HTERT RPE-1 (cell line): ENCODE results near the gene TRIML2.

ENCODE experiments used
- in situ Hi-C: fragments of 300-500 bp; cut with MboI; formaldehyde crosslinking; loops from 4 replicates; pipeline ENCODE4 v1.14.3; 2020; ENCODE audit warnings: low sequenced_read_pairs

TRIML2 gene, protein sequence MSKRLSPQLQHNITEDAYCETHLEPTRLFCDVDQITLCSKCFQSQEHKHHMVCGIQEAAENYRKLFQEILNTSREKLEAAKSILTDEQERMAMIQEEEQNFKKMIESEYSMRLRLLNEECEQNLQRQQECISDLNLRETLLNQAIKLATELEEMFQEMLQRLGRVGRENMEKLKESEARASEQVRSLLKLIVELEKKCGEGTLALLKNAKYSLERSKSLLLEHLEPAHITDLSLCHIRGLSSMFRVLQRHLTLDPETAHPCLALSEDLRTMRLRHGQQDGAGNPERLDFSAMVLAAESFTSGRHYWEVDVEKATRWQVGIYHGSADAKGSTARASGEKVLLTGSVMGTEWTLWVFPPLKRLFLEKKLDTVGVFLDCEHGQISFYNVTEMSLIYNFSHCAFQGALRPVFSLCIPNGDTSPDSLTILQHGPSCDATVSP

DNA sequence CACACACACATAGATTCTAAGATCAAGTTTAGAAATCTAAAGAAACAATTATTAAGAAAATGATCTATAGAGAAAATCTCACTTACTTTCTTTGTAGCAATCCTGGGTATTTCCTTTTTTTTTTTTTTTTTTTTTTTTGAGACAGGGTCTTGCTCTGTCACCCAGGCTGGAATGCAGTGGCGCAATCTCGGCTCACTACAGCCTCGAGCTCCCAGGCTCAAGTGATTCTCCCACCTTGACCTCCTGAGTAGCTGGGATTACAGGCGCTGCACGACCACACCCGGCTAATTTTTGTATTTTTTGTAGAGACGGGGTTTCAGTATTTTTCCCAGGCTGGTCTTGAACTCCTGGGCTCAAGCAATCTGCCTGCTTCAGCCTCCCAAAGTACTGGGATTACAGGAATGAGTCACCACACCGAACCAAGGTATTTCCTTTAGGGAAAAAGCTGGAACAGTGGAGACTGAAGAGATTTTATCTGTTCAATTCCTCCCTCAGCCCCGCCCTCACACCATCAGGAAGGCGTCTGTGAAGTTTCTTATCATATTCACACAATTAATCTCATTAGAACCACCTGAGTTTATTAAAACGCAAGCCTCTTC lies at the start of gene TRIML2:
TRIML2 (minus strand) TSS at position 447 of the 599 bp plus-strand sequence. CDS start 4,235 bp downstream, outside the sequence.
- in situ Hi-C loops = no loop called here

DNA sequence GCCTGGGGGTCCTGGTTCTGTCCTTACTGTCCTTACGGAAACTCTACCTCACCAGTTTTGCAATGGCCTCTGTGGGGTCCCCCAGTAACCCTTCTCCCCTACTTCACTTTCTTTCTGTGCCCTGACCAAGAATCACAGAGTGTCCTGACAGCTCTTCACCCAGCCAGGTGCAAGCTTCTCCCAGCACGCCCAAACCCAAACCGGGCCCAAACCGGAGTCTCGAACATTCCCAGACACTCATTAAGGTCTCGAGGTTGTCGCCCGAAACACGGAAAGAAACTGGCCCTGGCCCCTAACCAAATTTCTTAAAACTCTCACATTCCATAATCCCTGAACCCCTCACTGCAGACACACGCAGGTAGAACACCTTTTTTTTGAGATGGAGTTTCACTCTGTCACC lies 48.9 kb upstream of the TRIML2 start:
- in situ Hi-C loops = no loop called here

DNA sequence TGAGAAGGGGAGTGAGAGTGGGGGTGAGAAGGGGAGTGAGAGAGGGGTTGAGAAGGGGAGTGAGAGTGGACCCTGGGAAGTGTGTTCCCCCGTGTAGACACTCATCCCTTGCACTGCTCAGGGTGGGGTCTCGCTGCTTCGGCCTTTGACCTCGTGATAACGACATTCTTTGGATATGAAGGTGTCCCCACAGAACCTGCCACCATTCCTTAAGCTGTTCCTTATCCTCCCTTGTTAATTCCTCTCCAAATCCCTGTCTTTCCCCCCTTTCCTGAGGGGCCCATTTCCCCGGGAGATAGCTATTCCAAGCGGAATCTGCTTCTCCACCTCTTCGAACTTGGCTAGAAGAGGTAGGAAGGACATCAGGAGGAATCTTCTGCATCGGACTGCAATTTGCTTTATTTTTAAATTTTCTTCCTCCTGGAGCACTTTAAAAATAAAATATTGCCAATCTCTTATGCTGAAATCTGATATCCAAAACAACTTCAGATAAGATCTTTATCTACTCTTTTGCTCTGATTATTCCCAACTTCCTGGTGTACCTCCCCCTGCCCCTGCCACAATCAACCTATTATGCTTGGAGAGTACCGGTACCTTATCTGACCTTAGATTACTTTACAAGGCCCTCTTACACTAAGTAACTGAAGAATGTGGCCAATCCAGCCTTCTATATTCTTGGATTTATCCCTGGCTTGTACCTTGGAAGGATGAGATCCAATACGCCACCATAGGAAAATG lies 45.4 kb upstream of the TRIML2 start:
- in situ Hi-C loops = no loop called here

DNA sequence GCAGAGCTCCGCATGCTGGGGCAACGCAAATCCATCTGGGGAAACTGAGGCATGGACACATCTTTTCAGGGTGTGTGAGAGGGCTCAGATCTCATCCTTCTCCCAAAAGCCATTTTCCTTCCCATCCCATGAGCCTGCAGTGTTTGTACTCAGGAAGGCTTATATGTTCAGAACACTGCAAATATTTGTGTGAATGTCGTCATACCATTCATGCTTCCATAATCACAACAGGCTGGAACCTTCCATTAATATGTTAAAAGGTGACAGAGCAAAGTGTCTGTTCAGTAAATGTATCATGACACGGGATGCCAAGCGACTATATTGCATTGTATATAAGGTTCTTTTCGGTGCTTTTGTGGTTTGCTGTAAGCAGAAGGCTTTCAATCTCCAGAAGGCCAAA lies 38.4 kb upstream of the TRIML2 start:
- in situ Hi-C loops = no loop called here

DNA sequence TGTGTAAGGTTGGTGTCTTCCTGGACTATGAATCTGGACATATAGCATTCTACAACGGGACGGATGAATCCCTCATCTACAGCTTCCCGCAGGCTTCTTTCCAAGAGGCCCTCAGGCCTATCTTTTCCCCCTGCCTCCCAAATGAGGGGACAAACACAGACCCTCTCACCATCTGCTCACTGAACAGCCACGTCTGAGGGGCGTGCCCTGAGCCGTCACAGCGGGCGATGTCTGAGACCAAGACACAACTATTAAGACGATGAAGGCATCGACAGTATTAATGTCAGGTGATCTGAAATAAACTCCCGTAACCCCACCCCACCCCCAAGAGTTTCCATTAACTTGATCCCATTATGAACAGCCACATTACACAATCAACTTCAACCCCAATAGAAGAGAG lies 37.8 kb upstream of the TRIML2 start:
- in situ Hi-C loops = no loop called here

DNA sequence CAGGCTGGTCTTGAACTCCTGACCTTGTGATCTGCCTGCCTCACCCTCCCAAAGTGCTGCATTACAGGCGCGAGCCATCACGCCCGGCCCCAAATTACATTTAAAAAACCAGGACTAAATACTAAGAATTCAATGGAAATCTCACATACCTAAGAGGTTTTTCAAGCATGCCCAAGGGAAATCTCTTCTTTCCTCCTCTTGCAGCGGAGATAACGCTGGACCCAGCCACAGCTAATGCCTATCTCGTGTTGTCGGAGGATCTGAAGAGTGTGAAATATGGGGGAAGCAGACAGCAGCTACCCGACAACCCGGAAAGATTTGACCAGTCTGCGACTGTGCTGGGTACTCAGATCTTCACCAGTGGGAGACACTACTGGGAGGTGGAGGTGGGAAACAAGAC lies 37.2 kb upstream of the TRIML2 start:
- in situ Hi-C loops = no loop called here

DNA sequence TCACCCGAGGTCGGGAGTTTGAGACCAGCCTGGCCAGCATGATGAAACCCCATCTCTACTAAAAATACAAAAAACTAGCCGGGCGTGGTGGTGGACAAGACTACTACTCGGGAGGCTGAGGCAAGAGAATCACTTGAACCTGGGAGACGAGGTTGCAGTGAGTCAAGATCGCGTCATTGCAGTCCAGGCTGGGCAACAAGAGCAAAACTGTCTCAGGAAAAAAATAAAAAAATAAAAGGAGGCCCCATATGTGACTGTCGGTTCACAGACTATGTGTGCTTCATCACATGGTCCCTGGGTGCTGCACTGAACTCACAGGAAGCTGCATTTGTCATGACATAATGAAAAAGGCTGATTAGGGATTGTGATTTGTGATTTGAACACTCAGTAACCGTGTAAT lies 36.2 kb upstream of the TRIML2 start:
- in situ Hi-C loops = no loop called here

DNA sequence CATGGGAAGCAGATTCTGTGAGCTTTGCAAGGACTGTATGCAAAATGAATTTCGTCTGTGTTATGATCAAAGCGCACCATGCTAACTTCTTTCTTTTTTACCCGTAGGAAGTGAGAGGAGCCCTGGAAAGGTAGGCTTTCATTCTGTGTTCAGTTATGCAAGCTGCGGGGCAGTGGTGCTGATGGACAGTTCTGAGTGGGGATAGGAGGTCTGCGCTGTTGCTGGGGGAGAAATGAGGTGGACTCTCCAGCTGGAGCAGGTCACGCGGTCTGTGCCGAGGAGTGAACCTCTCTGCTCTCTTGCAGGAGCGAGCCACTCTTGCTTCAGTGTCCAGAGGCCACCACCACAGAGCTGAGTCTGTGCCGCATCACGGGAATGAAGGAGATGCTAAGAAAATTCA lies 34.3 kb upstream of the TRIML2 start:
- in situ Hi-C loops = no loop called here

DNA sequence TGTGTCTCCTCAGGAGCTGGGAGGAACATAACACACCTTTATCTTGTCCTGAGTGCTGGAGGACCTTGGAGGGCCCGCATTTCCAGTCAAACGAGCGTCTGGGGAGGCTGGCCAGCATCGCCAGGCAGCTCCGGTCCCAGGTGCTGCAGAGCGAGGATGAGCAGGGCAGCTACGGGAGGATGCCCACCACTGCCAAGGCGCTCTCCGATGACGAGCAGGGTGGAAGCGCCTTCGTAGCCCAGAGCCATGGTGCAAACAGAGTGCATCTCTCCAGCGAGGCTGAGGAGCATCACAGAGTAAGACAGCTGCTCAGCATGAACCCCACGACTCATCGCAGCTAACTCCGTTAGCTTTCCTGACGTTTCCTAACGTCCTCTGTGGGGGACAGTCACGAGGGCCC lies 30.3 kb upstream of the TRIML2 start:
- in situ Hi-C loops = no loop called here

DNA sequence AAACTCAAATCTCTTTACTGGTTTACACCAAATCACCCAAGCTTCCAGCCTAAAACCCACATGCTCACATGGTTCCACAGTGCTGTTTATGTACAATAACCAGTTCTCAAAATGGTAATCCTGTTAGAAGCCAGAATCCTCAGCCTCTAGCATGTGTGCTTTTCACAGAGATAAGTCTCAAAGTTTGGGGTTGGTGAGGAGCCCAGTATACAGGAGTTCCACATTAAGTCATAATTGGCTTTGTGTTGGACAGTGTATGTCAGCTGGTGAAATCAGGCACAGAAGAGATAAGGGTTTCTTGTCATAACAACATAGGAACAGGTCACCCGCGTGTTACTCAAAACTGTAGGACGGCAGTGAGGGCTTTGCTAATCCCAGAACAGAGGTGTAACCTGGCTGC lies 29.7 kb upstream of the TRIML2 start, which contains the start of gene TRIML1:
TRIML1 (plus strand) TSS at position 301 of the 400 bp plus-strand sequence. CDS start 118 bp downstream, outside the sequence.
- in situ Hi-C loops = no loop called here

DNA sequence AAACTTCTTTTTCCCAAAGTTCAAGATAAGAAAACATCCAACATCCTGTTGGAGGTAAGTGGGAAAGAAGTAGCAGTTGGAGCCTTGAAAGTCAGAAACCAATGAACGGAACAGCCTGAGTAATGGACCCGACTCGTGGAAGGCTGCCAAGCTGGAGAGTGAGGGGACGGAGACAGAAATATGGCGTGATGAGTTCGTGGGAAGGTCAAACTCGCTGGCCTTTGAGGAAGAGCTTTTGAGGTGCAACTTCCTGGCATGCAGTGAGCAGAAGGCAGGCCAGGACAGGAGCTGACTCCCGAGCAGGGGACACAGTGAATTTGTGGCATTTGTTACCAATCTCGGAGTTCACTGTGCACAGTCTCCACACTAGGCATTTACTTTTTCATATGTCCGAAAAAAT lies 28.8 kb upstream of the TRIML2 start:
- in situ Hi-C loops = no loop called here

DNA sequence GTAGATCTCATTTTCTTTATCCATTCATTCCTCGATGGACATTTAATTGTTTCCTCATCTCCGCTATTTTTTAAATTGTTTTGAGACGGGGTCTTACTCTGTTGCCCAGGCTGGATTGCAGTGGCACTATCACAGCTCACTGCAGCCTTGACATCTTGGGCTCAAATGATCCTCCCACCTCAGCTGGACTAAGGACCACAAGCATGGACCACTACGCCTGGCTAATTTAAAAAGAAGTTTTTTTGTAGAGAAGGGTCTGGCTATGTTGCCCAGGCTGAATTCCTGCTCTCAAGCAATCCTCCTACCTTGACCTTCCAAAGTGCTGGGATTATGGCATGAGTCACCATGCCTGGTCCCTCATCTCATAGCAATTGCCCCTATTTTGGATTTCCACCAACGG lies 22.8 kb upstream of the TRIML2 start:
- in situ Hi-C loops = no loop called here

DNA sequence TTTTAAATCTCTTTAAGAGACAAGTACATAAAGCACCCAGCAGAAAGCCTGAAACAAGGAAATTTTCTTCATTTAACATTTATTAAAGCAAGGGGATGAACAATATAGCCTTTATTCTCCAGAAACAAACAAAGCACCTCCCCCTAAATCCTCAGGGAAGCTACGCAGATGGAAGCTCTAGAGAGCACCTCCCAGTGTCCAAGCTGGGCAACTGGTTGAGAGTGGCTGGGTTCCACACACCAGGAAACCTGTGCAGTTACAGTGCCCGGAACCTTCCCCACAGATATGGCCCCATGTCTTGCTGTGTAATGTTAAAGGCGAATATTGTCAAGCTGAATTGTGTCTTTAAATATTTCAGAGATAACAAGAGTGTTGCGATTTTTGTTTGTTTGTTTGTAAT lies 21.0 kb upstream of the TRIML2 start:
- in situ Hi-C loops = no loop called here

DNA sequence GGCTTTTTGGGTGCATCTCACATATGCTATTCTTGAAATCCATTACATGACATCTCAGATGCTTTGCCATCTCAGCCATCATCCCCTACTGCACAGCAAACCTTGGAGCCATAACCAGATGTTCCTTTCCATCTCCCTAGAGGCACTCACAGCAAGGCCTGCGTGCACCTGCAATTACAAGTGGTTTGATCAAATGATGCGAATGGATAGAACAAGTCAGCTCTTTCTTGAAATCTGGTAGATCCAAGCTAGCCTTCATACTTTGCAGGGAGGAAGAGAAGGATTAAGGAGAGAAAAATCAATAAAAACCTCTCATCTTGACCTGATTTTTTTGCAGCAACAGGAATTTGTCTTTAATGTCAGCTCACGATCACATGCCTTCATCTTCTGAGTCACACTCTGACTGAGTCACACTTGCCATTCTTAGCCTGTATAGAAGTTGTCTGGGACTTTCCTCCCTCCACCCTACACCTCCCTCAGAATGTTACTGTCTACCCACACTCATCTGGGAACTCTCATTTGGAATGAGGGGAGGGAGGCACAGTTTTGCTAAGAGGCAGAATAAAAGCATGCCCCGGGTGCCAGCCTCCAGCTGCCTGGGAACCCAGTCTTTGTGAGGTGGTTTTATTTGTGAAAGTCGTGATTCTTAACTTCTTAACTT lies 17.9 kb upstream of the TRIML2 start:
- in situ Hi-C loops = no loop called here

DNA sequence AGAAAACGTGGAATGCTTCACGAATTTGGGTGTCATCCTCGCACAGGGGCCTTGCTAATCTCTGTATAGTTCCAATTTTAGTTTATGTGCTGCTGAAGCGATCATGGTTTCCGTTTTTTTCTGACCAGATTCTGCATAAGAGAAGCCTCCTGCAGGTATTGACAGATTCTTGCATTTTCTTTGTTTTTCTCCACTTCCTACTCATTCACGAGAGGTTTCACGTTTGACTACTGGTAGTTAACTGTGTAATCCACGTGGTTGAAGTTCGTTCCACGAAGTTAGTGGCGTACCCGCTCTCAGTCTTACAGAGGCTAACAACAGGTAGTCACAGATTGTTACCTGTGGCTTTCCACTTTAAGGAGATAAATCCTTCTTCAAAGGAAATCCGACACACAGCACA lies 12.1 kb upstream of the TRIML2 start:
- in situ Hi-C loops = no loop called here

DNA sequence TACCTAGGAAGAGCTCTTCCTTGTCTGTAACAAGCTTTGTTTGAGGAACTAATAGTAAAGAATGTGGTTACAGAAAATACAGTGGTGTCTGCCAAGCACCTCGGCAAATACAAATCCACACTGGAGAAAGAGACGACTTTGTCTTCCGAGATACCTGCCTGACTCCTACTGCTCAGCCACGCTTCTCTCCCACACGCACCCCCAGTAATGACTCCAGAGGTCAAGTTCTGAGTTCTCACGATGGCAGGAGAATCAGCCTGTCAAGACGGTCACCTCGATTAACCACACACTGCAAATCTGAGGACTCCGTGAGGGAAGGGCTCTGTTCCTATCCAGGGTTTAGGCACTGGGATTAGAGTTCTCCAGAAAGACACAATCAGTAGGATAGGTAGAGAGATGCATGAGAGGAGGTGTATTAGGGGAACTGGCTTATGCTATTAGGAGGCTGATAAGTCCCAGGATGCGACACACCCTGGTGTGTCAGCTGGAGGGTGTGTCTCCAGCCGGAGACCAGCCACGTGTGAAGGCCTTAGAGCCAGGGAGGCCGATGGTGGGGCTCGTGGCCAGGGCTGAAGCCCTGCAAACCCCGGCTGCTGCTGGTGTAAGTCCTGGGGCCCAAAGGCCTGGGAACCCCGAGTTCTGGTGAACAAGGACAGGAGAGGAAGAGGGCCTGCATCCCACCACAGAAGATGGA lies 8.4 kb upstream of the TRIML2 start:
- in situ Hi-C loops = no loop called here

DNA sequence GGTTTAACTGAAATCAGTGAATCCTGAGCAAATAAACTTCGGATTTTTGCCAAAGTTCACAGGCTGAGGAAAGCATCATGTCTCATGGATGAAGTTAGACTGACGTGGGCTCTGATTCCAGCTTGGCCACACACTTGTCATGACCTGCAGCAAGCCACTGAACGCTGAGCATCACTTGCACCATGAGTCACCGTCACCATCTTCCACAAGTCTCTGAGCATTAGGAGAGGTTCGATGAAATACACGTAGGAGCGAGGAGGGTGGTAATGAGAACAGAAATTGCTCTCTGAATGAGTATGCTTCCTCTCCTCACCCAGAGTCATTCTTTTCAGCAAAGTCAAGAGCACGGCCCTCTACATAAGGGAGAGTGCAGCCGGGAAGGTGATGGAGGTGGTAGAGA lies 3.8 kb upstream of the TRIML2 start:
- in situ Hi-C loops = no loop called here

DNA sequence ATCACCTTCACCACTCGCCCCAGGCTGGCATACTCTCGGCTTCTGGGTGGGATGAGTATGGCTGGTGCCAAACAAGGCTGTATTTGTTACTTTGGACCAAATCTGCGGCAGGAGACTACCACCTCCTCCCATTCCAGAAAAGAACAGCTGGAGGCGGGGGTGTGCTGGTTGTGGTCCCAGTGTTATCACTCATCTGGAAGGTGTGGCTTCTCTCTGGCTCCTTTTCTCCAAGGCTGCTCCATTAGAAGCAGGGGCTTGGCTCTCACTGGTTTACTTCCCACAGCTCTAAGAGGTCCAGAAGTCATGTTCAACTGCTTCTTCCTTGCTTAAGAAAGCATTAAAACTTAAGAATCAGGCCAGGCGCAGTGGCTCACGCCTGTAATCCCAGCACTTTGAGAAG lies 2.6 kb upstream of the TRIML2 start:
- in situ Hi-C loops = no loop called here

DNA sequence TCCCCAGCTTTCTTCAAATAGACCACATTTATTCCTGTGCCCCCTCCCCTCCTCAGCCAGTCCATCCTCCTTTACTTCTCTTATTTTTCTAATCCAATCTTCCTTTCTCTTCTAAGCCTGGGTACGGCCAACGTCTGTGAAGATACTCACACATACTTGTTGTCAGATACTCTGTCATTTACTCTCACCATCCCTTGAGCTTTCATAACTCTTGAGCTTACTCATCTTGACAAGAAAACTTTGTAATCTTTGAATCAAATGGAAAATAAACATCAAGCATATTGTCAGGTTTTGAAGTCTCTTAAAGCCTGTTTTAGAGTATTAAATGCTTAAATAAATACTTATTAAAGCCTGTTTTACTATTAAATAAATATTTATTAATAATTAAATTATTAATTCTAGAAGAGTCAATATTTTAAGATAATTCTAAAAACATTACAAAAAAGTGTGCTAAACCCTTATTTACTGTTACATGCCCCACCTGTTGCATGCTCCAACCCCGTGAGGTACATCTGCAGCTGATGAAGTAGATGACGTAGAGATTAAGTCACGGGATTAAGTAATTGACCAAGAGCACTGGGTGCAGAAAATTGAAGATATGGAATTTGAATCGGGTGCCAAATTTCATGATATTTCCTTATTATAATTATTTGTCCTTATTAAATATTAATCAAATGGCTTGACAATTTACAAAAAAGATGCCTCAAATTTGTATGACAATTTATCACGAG lies 1.5 kb upstream of the TRIML2 start:
- in situ Hi-C loops = no loop called here

DNA sequence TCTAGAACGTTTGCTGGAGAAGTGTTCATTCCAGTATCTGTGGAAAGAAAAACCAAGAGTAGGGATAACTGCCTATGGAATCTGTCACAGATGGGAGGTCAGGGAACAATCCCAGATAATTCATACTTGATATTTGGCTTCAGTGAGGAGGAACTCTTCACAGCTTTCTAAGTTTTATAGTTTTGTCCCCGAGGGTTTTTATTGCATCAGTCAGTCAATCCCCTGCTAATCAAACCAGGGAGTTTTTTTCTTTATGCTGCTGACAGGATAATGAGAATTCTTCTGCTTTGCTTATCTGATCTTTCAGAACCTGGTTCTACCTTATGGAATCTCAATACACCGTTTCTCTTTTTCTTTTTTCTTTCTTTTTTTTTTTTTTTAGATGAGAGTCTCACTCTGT lies 633 bp upstream of the TRIML2 start:
- in situ Hi-C loops = no loop called here
